Measurements from ENCODE around the gene PUS1. TPM values are rescaled to one million over a fixed set of nuclear protein-coding genes. Genes with fewer than 3 reads are reported as not detected.
A peak's percentile ranks its signal among the peaks of the same experiment; 100 is the strongest.

Gene PUS1
- total and polyA plus RNA-seq, 9 of the 15 experiments (the other 6 are each of a cell fraction or from before 2014, with no cell fraction given): 1.9 to 90.8 (median 30.0) TPM

DNA sequence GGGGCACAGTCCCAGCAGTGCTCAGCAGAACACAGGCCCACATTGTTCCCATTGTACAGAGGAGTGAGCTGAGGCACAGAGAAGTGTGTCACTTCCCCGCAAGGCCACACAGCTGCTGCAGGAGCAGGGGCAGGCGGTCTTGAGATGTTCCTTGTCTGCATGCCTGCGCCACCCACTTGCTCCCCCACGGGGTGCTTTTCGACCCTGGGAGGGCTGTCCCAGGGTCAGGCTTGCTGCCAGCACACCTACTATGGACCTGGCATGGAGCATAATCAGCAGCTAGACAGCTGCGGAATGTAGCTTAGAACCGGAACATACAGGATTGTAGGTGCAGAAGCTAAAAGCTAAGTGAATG is 12.9 kb downstream of the PUS1 start:
- 99% methylated on average over 7 of the region's 7 CpGs for WGBS (ENCODE audit: insufficient coverage, low coverage, missing lambda C conversion rate)
- Histone ChIP-seq H4K20me1 (replicated peaks; ENCODE audit: control insufficient read depth, insufficient read depth, low read length) (no peaks in the 10 kb centered on the region), H3K9me1 (ENCODE audit: control insufficient read depth, insufficient read depth, low read length) (no peaks in the 10 kb centered on the region), H3K79me2 (ENCODE audit: control insufficient read depth, insufficient read depth, low read length) (peaks cover 4% of the 10 kb centered on the region; the same call in 2 of the 3 replicates), H3K27me3 (ENCODE audit: control insufficient read depth in 2 of 2, insufficient read depth in 2 of 2, low read length in 2 of 2) (no peaks in the 10 kb centered on the region), H3K9ac (ENCODE audit: insufficient read depth in 1 of 2, low read depth in 2 of 2, low read length in 2 of 2) (peak overlapping the region in 1 of 2 experiments; percentile 52; a peak in 1 of 4 replicates), H3K4me1 (replicated peaks in 1 of 2; ENCODE audit: control insufficient read depth in 2 of 2, insufficient read depth in 2 of 2, low read length in 2 of 2) (peaks cover 0 to 23% of the 10 kb centered on the region in 2 experiments; a peak in 2 of 5 replicates), H3K9me3 (replicated peaks; ENCODE audit: control insufficient read depth, insufficient read depth, low read depth, low read length) (no peaks in the 10 kb centered on the region), H3K36me3 (ENCODE audit: control insufficient read depth, insufficient read depth, low read length) (peaks cover 70% of the 10 kb centered on the region), H3K4me2 (ENCODE audit: insufficient read depth, low read length) (no peak overlapping the region), H3K4me3 (no peak overlapping the region), H3K27ac (ENCODE audit: extremely low read depth, low read depth, low read length) (no peak overlapping the region), H2AFZ (ENCODE audit: low read depth, low read length) (no peak overlapping the region)
- in situ Hi-C loops (cut with MboI): no loop called here
- TF ChIP-seq SMAD2 (IDR thresholded peaks at IDR 0.05; ENCODE audit: low read depth, low read length) (no peak), ARID1B (IDR thresholded peaks at IDR 0.05) (no peak)
- TF ChIP-seq, protein P1, sequence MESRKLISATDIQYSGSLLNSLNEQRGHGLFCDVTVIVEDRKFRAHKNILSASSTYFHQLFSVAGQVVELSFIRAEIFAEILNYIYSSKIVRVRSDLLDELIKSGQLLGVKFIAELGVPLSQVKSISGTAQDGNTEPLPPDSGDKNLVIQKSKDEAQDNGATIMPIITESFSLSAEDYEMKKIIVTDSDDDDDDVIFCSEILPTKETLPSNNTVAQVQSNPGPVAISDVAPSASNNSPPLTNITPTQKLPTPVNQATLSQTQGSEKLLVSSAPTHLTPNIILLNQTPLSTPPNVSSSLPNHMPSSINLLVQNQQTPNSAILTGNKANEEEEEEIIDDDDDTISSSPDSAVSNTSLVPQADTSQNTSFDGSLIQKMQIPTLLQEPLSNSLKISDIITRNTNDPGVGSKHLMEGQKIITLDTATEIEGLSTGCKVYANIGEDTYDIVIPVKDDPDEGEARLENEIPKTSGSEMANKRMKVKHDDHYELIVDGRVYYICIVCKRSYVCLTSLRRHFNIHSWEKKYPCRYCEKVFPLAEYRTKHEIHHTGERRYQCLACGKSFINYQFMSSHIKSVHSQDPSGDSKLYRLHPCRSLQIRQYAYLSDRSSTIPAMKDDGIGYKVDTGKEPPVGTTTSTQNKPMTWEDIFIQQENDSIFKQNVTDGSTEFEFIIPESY (CRISPR knock-in tag; IDR thresholded peaks at IDR 0.05): 0 out of 2 replicates have a peak, but pooled peaks have one; percentile 12
- TF ChIP-seq, protein P2, sequence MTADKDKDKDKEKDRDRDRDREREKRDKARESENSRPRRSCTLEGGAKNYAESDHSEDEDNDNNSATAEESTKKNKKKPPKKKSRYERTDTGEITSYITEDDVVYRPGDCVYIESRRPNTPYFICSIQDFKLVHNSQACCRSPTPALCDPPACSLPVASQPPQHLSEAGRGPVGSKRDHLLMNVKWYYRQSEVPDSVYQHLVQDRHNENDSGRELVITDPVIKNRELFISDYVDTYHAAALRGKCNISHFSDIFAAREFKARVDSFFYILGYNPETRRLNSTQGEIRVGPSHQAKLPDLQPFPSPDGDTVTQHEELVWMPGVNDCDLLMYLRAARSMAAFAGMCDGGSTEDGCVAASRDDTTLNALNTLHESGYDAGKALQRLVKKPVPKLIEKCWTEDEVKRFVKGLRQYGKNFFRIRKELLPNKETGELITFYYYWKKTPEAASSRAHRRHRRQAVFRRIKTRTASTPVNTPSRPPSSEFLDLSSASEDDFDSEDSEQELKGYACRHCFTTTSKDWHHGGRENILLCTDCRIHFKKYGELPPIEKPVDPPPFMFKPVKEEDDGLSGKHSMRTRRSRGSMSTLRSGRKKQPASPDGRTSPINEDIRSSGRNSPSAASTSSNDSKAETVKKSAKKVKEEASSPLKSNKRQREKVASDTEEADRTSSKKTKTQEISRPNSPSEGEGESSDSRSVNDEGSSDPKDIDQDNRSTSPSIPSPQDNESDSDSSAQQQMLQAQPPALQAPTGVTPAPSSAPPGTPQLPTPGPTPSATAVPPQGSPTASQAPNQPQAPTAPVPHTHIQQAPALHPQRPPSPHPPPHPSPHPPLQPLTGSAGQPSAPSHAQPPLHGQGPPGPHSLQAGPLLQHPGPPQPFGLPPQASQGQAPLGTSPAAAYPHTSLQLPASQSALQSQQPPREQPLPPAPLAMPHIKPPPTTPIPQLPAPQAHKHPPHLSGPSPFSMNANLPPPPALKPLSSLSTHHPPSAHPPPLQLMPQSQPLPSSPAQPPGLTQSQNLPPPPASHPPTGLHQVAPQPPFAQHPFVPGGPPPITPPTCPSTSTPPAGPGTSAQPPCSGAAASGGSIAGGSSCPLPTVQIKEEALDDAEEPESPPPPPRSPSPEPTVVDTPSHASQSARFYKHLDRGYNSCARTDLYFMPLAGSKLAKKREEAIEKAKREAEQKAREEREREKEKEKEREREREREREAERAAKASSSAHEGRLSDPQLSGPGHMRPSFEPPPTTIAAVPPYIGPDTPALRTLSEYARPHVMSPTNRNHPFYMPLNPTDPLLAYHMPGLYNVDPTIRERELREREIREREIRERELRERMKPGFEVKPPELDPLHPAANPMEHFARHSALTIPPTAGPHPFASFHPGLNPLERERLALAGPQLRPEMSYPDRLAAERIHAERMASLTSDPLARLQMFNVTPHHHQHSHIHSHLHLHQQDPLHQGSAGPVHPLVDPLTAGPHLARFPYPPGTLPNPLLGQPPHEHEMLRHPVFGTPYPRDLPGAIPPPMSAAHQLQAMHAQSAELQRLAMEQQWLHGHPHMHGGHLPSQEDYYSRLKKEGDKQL (CRISPR knock-in tag; IDR thresholded peaks at IDR 0.05; ENCODE audit: borderline replicate concordance): no peak
- no peak for FAIRE-seq
- ATAC-seq: no peak
- no TSS peak for BruUV-seq (replicated peaks)
- no peak for DNase-seq (ENCODE audit: extremely low read depth in 1 of 4, low spot score in 3 of 4)
- ChIA-PET CTCF (ENCODE audit: low intra/inter-chr PET ratio) (no interaction called here), POLR2A (no interaction called here)
- intact Hi-C loops (cut with micrococcal nuclease): no loop called here
